Effector CD4-positive, alpha-beta T cell (primary cell): ENCODE measurements around the gene WRNIP1.

ENCODE experiments used
- DNase-seq: peaks from one replicate; pipeline ENCODE4 v3.0.0-alpha.2; 2020
- total RNA-seq: gene quantifications from one replicate; lab custom pipeline; 2026; lab: John Stamatoyannopoulos, UW

WRNIP1 gene
- total RNA-seq: 91.7 reads per million, percentile 81 among the genes with 10 or more reads in this experiment

GRCh38 chr6:2765166-2765895 is at the start of gene WRNIP1:
WRNIP1 (plus strand) TSS chr6:2765393; CDS start chr6:2765623, 230 bp downstream.
- peak; percentile 95 for DNase-seq

- no peak for DNase-seq
These were observed 49.5 kb upstream of the WRNIP1 start for GRCh38 chr6:2715737-2716136.

- no peak for DNase-seq
These were observed 48.1 kb upstream of the WRNIP1 start for GRCh38 chr6:2716936-2717700.

- no peak for DNase-seq
These were observed 46.7 kb upstream of the WRNIP1 start for GRCh38 chr6:2718334-2719092.

GRCh38 chr6:2719093-2719455 is 46.1 kb upstream of the WRNIP1 start:
- DNase-seq: no peak

- no peak for DNase-seq
These were observed 44.0 kb upstream of the WRNIP1 start for GRCh38 chr6:2721219-2721618.

- DNase-seq: no peak
These were observed 39.7 kb upstream of the WRNIP1 start for GRCh38 chr6:2725364-2725988.

GRCh38 chr6:2725999-2726567 is 39.1 kb upstream of the WRNIP1 start:
- DNase-seq: no peak

- DNase-seq: no peak
These were observed 35.3 kb upstream of the WRNIP1 start for GRCh38 chr6:2729921-2730320.

- no peak for DNase-seq
These were observed 34.7 kb upstream of the WRNIP1 start for GRCh38 chr6:2730353-2731107.

- no peak for DNase-seq
These were observed 33.8 kb upstream of the WRNIP1 start for GRCh38 chr6:2731281-2731909.

- no peak for DNase-seq
These were observed 32.6 kb upstream of the WRNIP1 start for GRCh38 chr6:2732503-2733089.

- DNase-seq: no peak
These were observed 31.9 kb upstream of the WRNIP1 start for GRCh38 chr6:2733324-2733723.

GRCh38 chr6:2733736-2734480 is 31.3 kb upstream of the WRNIP1 start:
- no peak for DNase-seq

- DNase-seq: no peak
These were observed 30.6 kb upstream of the WRNIP1 start for GRCh38 chr6:2734488-2735166.

- DNase-seq: no peak
These were observed 27.3 kb upstream of the WRNIP1 start for GRCh38 chr6:2737885-2738284.

GRCh38 chr6:2738373-2738979 is 26.7 kb upstream of the WRNIP1 start:
- DNase-seq: peak; percentile 41

- DNase-seq: no peak
These were observed 25.9 kb upstream of the WRNIP1 start for GRCh38 chr6:2739335-2739734.

- no peak for DNase-seq
These were observed 24.6 kb upstream of the WRNIP1 start for GRCh38 chr6:2740581-2740980.
